H1 (cell line): Measurements from ENCODE around the gene ADARB2. TPM values are rescaled to one million over a fixed set of nuclear protein-coding genes. Genes with fewer than 3 reads are reported as not detected.

ENCODE experiments used
- CTCF ChIA-PET: fragments of 300-600 bp; sonication (Branson Sonifier 250); formaldehyde crosslinking; loops from one replicate; lab custom pipeline; 2021; ENCODE audit not compliant: partially characterized antibody; lab: Charles Lee
- POLR2A ChIA-PET: fragments of 300-600 bp; sonication (Branson Sonifier 250); formaldehyde crosslinking; loops from one replicate; lab custom pipeline; 2021; ENCODE audit warnings: inconsistent platforms; ENCODE audit not compliant: partially characterized antibody; lab: Charles Lee
- DNase-seq, 2 experiments: peaks; one replicate each; pipeline versions ENCODE4 v3.0.0 to v3.0.0-alpha.2; 2010 to 2022; ENCODE audit warnings: low spot score in 2 of 2, low read depth in 1 of 2, mixed read lengths in 1 of 2
- FAIRE-seq: peaks from 2 replicates; lab custom pipeline; 2011; peaks lifted over from hg19 to GRCh38; lab: Jason Lieb, UNC
- H2AFZ ChIP-seq: 2 replicates; pipeline ENCODE4 v1.8.1; 2012; ENCODE audit warnings: low read length, inconsistent platforms
- H2AK5ac ChIP-seq: 2 replicates; pipeline ENCODE4 v1.6.1; 2013; ENCODE audit warnings: low read depth, low read length
- H2BK120ac ChIP-seq: replicated peaks from 2 replicates; pipeline ENCODE3; 2013; ENCODE audit warnings: low read depth, low read length, inconsistent platforms
- H2BK12ac ChIP-seq: 2 replicates; pipeline ENCODE4 v1.6.1; 2013; ENCODE audit warnings: low read depth, low read length
- H2BK15ac ChIP-seq: 2 replicates; pipeline ENCODE4 v1.6.1; 2013; ENCODE audit warnings: low read length
- H2BK20ac ChIP-seq: 2 replicates; pipeline ENCODE4 v1.6.1; 2013; ENCODE audit warnings: low read length
- H2BK5ac ChIP-seq: 2 replicates; pipeline ENCODE4 v1.6.1; 2013; ENCODE audit warnings: low read depth, low read length
- H3K14ac ChIP-seq: 2 replicates; pipeline ENCODE4 v1.6.1; 2013; ENCODE audit warnings: inconsistent platforms; ENCODE audit not compliant: insufficient read length
- H3K18ac ChIP-seq: 2 replicates; pipeline ENCODE4 v1.6.1; 2013; ENCODE audit warnings: low read length; ENCODE audit errors: extremely low read depth
- H3K23ac ChIP-seq: 2 replicates; pipeline ENCODE4 v1.6.1; 2013; ENCODE audit warnings: inconsistent platforms; ENCODE audit not compliant: insufficient read length
- H3K23me2 ChIP-seq: 2 replicates; pipeline ENCODE4 v1.6.1; 2013; ENCODE audit warnings: low read depth, low read length
- H3K27ac ChIP-seq: 2 replicates; pipeline ENCODE4 v1.6.1; 2011; ENCODE audit warnings: low read depth, low read length, inconsistent platforms
- H3K27me3 ChIP-seq, 4 experiments: replicated peaks in 1 of 4; 1 replicate in 1 of 4; 2 replicates in 3 of 4; pipeline versions ENCODE4 v1.6.1 to v1.8.1; 2011 to 2013; ENCODE audit warnings: low read length in 3 of 4, mild to moderate bottlenecking in 3 of 4, inconsistent platforms in 2 of 4, mixed read lengths in 2 of 4, moderate library complexity in 1 of 4; ENCODE audit not compliant: control insufficient read depth in 3 of 4, insufficient read depth in 3 of 4; ENCODE audit errors: extremely low read depth in 1 of 4
- H3K36me3 ChIP-seq, 4 experiments: 2 replicates each; pipeline versions ENCODE4 v1.6.1 to v1.8.1; 2011 to 2013; ENCODE audit warnings: mild to moderate bottlenecking in 4 of 4, low read length in 3 of 4, moderate library complexity in 2 of 4, control low read depth in 1 of 4, inconsistent platforms in 1 of 4; ENCODE audit not compliant: insufficient read depth in 4 of 4, control insufficient read depth in 2 of 4
- H3K4ac ChIP-seq: replicated peaks from 2 replicates; pipeline ENCODE3; 2013; ENCODE audit warnings: low read length, low read depth, mixed read lengths, inconsistent platforms; ENCODE audit not compliant: insufficient read length
- H3K4me1 ChIP-seq, 4 experiments: replicated peaks in 1 of 4; 1 replicate in 1 of 4; 2 replicates in 3 of 4; pipeline versions ENCODE4 v1.6.1 to v1.8.1; 2011 to 2013; ENCODE audit warnings: low read length in 3 of 4, inconsistent platforms in 2 of 4, mixed read lengths in 1 of 4; ENCODE audit not compliant: insufficient read depth in 4 of 4, control insufficient read depth in 3 of 4
- H3K4me2 ChIP-seq, 2 experiments: 2 replicates each; pipeline versions ENCODE4 v1.6.1 to v1.8.1; 2011 to 2013; ENCODE audit warnings: low read depth in 2 of 2, low read length in 2 of 2, control low read depth in 1 of 2, inconsistent platforms in 1 of 2, mild to moderate bottlenecking in 1 of 2; ENCODE audit not compliant: insufficient read depth in 1 of 2
- H3K4me3 ChIP-seq, 4 experiments: fragments of 200-600, 300-600 bp in 1 of 4; sonication (generic), shearing (Covaris generic), sonication (Bioruptor Twin) in 1 of 4; 2 replicates each; pipeline versions ENCODE4 v1.5.1 to v1.8.1; 2011 to 2016; ENCODE audit warnings: low read length in 4 of 4, low read depth in 3 of 4, control low read depth in 2 of 4, inconsistent platforms in 2 of 4, mild to moderate bottlenecking in 2 of 4, mixed read lengths in 1 of 4, moderate library complexity in 1 of 4; ENCODE audit not compliant: insufficient read depth in 2 of 4; ENCODE audit errors: extremely low read depth in 1 of 4
- H3K56ac ChIP-seq: replicated peaks from 2 replicates; pipeline ENCODE3; 2013; ENCODE audit warnings: low read depth, mild to moderate bottlenecking, mixed read lengths, low read length, inconsistent platforms; ENCODE audit not compliant: insufficient read length
- H3K79me1 ChIP-seq: 2 replicates; pipeline ENCODE4 v1.6.1; 2013; ENCODE audit warnings: low read depth, low read length, control low read depth
- H3K79me2 ChIP-seq, 2 experiments: 2 replicates each; pipeline versions ENCODE4 v1.6.1 to v1.8.1; 2012 to 2013; ENCODE audit warnings: low read length in 2 of 2, mild to moderate bottlenecking in 2 of 2, inconsistent platforms in 1 of 2; ENCODE audit not compliant: insufficient read depth in 2 of 2, control insufficient read depth in 1 of 2
- H3K9ac ChIP-seq, 4 experiments: replicated peaks in 1 of 4; 1 replicate in 1 of 4; 2 replicates in 3 of 4; pipeline versions ENCODE4 v1.6.1 to v1.8.1; 2011 to 2013; ENCODE audit warnings: low read depth in 3 of 4, low read length in 3 of 4, control low read depth in 2 of 4, mild to moderate bottlenecking in 2 of 4, moderate library complexity in 2 of 4, inconsistent platforms in 1 of 4; ENCODE audit errors: extremely low read depth in 1 of 4
- H3K9me3 ChIP-seq, 2 experiments: 2 replicates each; pipeline versions ENCODE4 v1.6.1 to v1.8.1; 2012 to 2013; ENCODE audit warnings: mild to moderate bottlenecking in 2 of 2, moderate library complexity in 2 of 2, control low read depth in 1 of 2, inconsistent platforms in 1 of 2, low read depth in 1 of 2, low read length in 1 of 2, mixed read lengths in 1 of 2; ENCODE audit not compliant: insufficient read depth in 2 of 2
- H4K20me1 ChIP-seq, 2 experiments: replicated peaks in 1 of 2; 2 replicates each; pipeline versions ENCODE3 to v1.8.1; 2011 to 2013; ENCODE audit warnings: inconsistent platforms in 2 of 2, low read length in 2 of 2, mild to moderate bottlenecking in 1 of 2; ENCODE audit not compliant: insufficient read depth in 2 of 2, control insufficient read depth in 1 of 2
- H4K5ac ChIP-seq: 2 replicates; pipeline ENCODE4 v1.6.1; 2013; ENCODE audit warnings: low read length, low read depth, mixed read lengths, inconsistent platforms; ENCODE audit not compliant: insufficient read length
- H4K8ac ChIP-seq: 2 replicates; pipeline ENCODE4 v1.8.0; 2013; ENCODE audit warnings: mild to moderate bottlenecking, moderate library complexity, low read length, inconsistent platforms; ENCODE audit not compliant: insufficient read depth; ENCODE audit errors: extremely low read depth
- H4K91ac ChIP-seq: replicated peaks from 2 replicates; pipeline ENCODE3; 2013; ENCODE audit warnings: low read length, mixed read lengths, inconsistent platforms; ENCODE audit not compliant: insufficient read length
- ATF3 ChIP-seq: IDR thresholded peaks from 2 replicates; pipeline ENCODE4 v1.6.1; 2011; ENCODE audit warnings: low read depth, mild to moderate bottlenecking, low read length; ENCODE audit not compliant: insufficient read depth
- CBX5 ChIP-seq: fragments of 300-800, 300-1000 bp; sonication (generic); IDR thresholded peaks from 2 replicates; pipeline ENCODE4 v1.7.1; 2016; ENCODE audit warnings: antibody characterized with exemption, low read length, low read depth
- CBX8 ChIP-seq: fragments of 300-800, 300-1000 bp; sonication (generic); IDR thresholded peaks from 2 replicates; pipeline ENCODE4 v1.7.1; 2016; ENCODE audit warnings: low read depth, low read length, borderline replicate concordance
- CHD1 ChIP-seq: IDR thresholded peaks from 2 replicates; pipeline ENCODE4 v1.6.1; 2012; ENCODE audit warnings: low read depth, low read length, improper control_type of control experiment
- E2F6 ChIP-seq: IDR thresholded peaks from 2 replicates; pipeline ENCODE4 v1.6.1; 2012; ENCODE audit warnings: inconsistent platforms
- JUND ChIP-seq: IDR thresholded peaks from 2 replicates; pipeline ENCODE4 v1.6.1; 2011; ENCODE audit warnings: mild to moderate bottlenecking, improper control_type of control experiment, low read length
- KDM1A ChIP-seq: fragments of 200-600, 300-600 bp; sonication (generic); IDR thresholded peaks from 2 replicates; pipeline ENCODE4 v1.7.1; 2016; ENCODE audit warnings: mild to moderate bottlenecking, low read length, borderline replicate concordance
- NANOG ChIP-seq: IDR thresholded peaks from 2 replicates; pipeline ENCODE4 v1.6.1; 2011; ENCODE audit warnings: low read length, low read depth, mild to moderate bottlenecking, inconsistent platforms; ENCODE audit not compliant: insufficient read depth, poor library complexity, severe bottlenecking
- SAP30 ChIP-seq: fragments of 300-600 bp; sonication (generic); IDR thresholded peaks from 2 replicates; pipeline ENCODE4 v1.7.1; 2012; ENCODE audit warnings: low read length, moderate library complexity, mild to moderate bottlenecking, inconsistent platforms; ENCODE audit not compliant: insufficient read depth, insufficient replicate concordance
- SIRT6 ChIP-seq: IDR thresholded peaks from one replicate; pipeline ENCODE4 v1.7.1; 2012; ENCODE audit warnings: low read length, inconsistent platforms
- TAF7 ChIP-seq: optimal IDR thresholded peaks from 2 replicates; pipeline ENCODE3; 2011; ENCODE audit warnings: low read depth, mild to moderate bottlenecking, inconsistent platforms, low read length, moderate library complexity, borderline replicate concordance
- WGBS, 2 experiments: shearing (Covaris generic) in 1 of 2; methylation state at CpG; one replicate each; pipeline versions ENCODE4 v1.1.6 to v1.1.7; 2013 to 2015; ENCODE audit warnings: low lambda C conversion rate in 2 of 2, mixed read lengths in 2 of 2, inconsistent platforms in 1 of 2, low coverage in 1 of 2, missing lambda C conversion rate in 1 of 2; ENCODE audit not compliant: insufficient replicate concordance in 2 of 2, insufficient coverage in 1 of 2, insufficient read length in 1 of 2; ENCODE audit errors: extremely low coverage in 1 of 2, missing lambda C conversion rate in 1 of 2; 5-methylcytosine and 5-hydroxymethylcytosine counted together
- polyA plus RNA-seq, 7 experiments: library from polyadenylated mRNA; depleted of rRNA in 3 of 7; stranded (reverse) in 5 of 7; unstranded in 2 of 7; fragments of >200 nt in 5 of 7; fragments of 200-250 nt in 2 of 7; gene quantifications; 1 replicate in 5 of 7; 2 replicates in 1 of 7; 4 replicates in 1 of 7; pipeline versions ENCODE4 v1.2.1 to v1.2.3, GENCODE V29; 2011 to 2013; ENCODE audit warnings: missing spikeins in 2 of 7, mixed read lengths in 2 of 7
- total RNA-seq: library from RNA; stranded (reverse); fragmentation: NEBNext Ultra II Directional; extraction: Animal tissue kit (Norgen Biotek cat#: 25700); gene quantifications from 2 replicates; pipeline ENCODE4 v1.2.1, GENCODE V29; 2021
- TF ChIP-seq, protein P1 (sequence below): IDR thresholded peaks from 2 replicates; pipeline ENCODE4 v1.6.1; 2011; ENCODE audit warnings: low read length, improper control_type of control experiment

ADARB2 gene
- total and polyA plus RNA-seq, 2 of the 8 experiments (the other 6 are each of a cell fraction or from before 2014, with no cell fraction given), result 2.2 to 2.8 TPM

GRCh38 chr10:1186683-1186990, 550.7 kb downstream of the ADARB2 start:
- Histone ChIP-seq H4K8ac (no peak overlapping the region), H3K18ac (no peak overlapping the region), H3K27ac (no peak overlapping the region), H2BK15ac (no peak overlapping the region), H2BK12ac (no peak overlapping the region), H3K27me3 (peaks cover 0 to 2% (median 0%) of the 10 kb centered on the region in 4 experiments; a peak in 1 of 7 replicates), H3K36me3 (no peaks in the 10 kb centered on the region), H2BK120ac (no peak overlapping the region), H4K91ac (no peak overlapping the region), H4K20me1 (no peaks in the 10 kb centered on the region), H3K4me1 (peaks cover 0 to 3% (median 0%) of the 10 kb centered on the region in 4 experiments; a peak in 2 of 7 replicates), H3K4ac (no peak overlapping the region), H2BK20ac (no peak overlapping the region), H3K9me3 (no peaks in the 10 kb centered on the region), H3K4me3 (no peak overlapping the region), H3K4me2 (no peak overlapping the region), H3K9ac (no peak overlapping the region), H2AFZ (no peak overlapping the region), H4K5ac (no peak overlapping the region), H3K23ac (no peak overlapping the region), H3K23me2 (no peaks in the 10 kb centered on the region), H3K56ac (no peak overlapping the region), H3K14ac (no peak overlapping the region), H2BK5ac (no peak overlapping the region), H2AK5ac (no peak overlapping the region), H3K79me1 (no peaks in the 10 kb centered on the region), H3K79me2 (no peaks in the 10 kb centered on the region)
- FAIRE-seq, result no peak
- no peak for DNase-seq
- ChIA-PET POLR2A (no interaction called here), CTCF (interaction anchor here (0.7 to 0.9 kb wide), 2 partner anchors 16 to 77 kb away, joined by 4 to 5 read pairs; no protein-coding TSS in a partner anchor)
- 75% methylated on average over 7 of the region's 7 CpGs; no CpG with 5 or more reads in 1 of the 2 experiments for WGBS, 2 experiments
- TF ChIP-seq CBX8 (no peak), CBX5 (no peak), CHD1 (no peak), SIRT6 (no peak), JUND (no peak), KDM1A (no peak), E2F6 (no peak), TAF7 (no peak), ATF3 (no peak), SAP30 (no peak), NANOG (no peak)
- TF ChIP-seq, protein P1, sequence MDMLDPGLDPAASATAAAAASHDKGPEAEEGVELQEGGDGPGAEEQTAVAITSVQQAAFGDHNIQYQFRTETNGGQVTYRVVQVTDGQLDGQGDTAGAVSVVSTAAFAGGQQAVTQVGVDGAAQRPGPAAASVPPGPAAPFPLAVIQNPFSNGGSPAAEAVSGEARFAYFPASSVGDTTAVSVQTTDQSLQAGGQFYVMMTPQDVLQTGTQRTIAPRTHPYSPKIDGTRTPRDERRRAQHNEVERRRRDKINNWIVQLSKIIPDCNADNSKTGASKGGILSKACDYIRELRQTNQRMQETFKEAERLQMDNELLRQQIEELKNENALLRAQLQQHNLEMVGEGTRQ, result no peak
